BJ (cell line): ENCODE results near the gene NEK8. TPM values are rescaled to one million over a fixed set of nuclear protein-coding genes. Genes with fewer than 3 reads are reported as not detected.

Source experiments
- CTCF ChIA-PET: fragments of 350-600 bp; formaldehyde crosslinking; extraction: SDS; loops from one replicate; lab custom pipeline; 2021; ENCODE audit warnings: antibody characterized with exemption, inconsistent platforms; lab: Yijun Ruan, JAX
- POLR2A ChIA-PET: fragments of 300-600 bp; sonication (Branson Sonifier 250); formaldehyde crosslinking; extraction: SDS; loops from one replicate; lab custom pipeline; 2021; ENCODE audit warnings: antibody characterized with exemption; lab: Charles Lee
- DNase-seq: peaks from one replicate; pipeline ENCODE4 v3.0.0-alpha.2; 2011; ENCODE audit warnings: low read depth
- H3K27me3 ChIP-seq: 2 replicates; pipeline ENCODE4 v1.6.0; 2011; ENCODE audit warnings: low read length; ENCODE audit not compliant: control insufficient read depth, insufficient read depth
- H3K36me3 ChIP-seq: 2 replicates; pipeline ENCODE4 v1.5.1; 2011; ENCODE audit warnings: low read length; ENCODE audit not compliant: control insufficient read depth, insufficient read depth
- H3K4me3 ChIP-seq: 2 replicates; pipeline ENCODE4 v1.5.1; 2011; ENCODE audit warnings: low read depth, mild to moderate bottlenecking, control low read depth, low read length
- CTCF ChIP-seq: IDR thresholded peaks from 2 replicates; pipeline ENCODE4 v1.5.1; 2011; ENCODE audit warnings: low read depth, mild to moderate bottlenecking, control low read depth, inconsistent platforms, low read length, moderate library complexity; ENCODE audit not compliant: insufficient read depth
- polyA plus RNA-seq: library from polyadenylated mRNA; depleted of rRNA; stranded (reverse); fragments of >200 nt; gene quantifications from 2 replicates; pipeline ENCODE4 v1.2.3, GENCODE V29; 2011

NEK8 gene
- polyA plus RNA-seq, 1 experiment: 5.3 TPM

GRCh38 chr17:28747801-28748750 is 19.5 kb downstream of the NEK8 start:
- no peak for DNase-seq
- no peaks in the 10 kb centered on the region for H3K27me3 ChIP-seq
- ChIA-PET CTCF (interaction anchor here (0.6 to 18.7 kb wide), 6 partner anchors 14 to 206 kb away, joined by 3 to 416 read pairs (median 6); partner anchors contain the start of genes NEK8 and TLCD1), POLR2A (interaction anchor here (2.1 kb wide), 1 partner anchor 22 kb away, joined by 19 read pairs; the partner anchor contains the start of gene TLCD1)
- TF ChIP-seq CTCF: no peak
- peaks cover 36% of the 10 kb centered on the region for H3K36me3 ChIP-seq
- no peak overlapping the region for H3K4me3 ChIP-seq

- H3K27me3 ChIP-seq: no peaks in the 10 kb centered on the region
- ChIA-PET CTCF (interaction anchor here (0.7 to 18.7 kb wide), 11 partner anchors 13 to 205 kb away, joined by 3 to 416 read pairs (median 4); partner anchors contain the start of genes FAM222B, FLOT2, NEK8 and TLCD1), POLR2A (interaction anchor here (2.1 kb wide), 1 partner anchor 22 kb away, joined by 19 read pairs; the partner anchor contains the start of gene TLCD1)
- peaks cover 36% of the 10 kb centered on the region for H3K36me3 ChIP-seq
- H3K4me3 ChIP-seq: no peak overlapping the region
- TF ChIP-seq CTCF: no peak
- no peak for DNase-seq
Measured at GRCh38 chr17:28748852-28749515, 20.4 kb downstream of the NEK8 start.

GRCh38 chr17:28749516-28750177 is 21.1 kb downstream of the NEK8 start:
- TF ChIP-seq CTCF: no peak
- CTCF ChIA-PET: interaction anchor here (0.6 to 18.7 kb wide), 28 partner anchors 13 to 204 kb away, joined by 3 to 416 read pairs (median 4); partner anchors contain the start of genes FAM222B, FLOT2, NEK8 and TLCD1
- Histone ChIP-seq H3K27me3 (no peaks in the 10 kb centered on the region), H3K4me3 (no peak overlapping the region), H3K36me3 (peaks cover 36% of the 10 kb centered on the region)
- DNase-seq: no peak
- POLR2A ChIA-PET: interaction anchor here (0.6 to 2.1 kb wide), 3 partner anchors 23 to 103 kb away, joined by 3 to 19 read pairs (median 4); partner anchors contain the start of gene TLCD1

GRCh38 chr17:28750178-28751047 is 21.8 kb downstream of the NEK8 start:
- ChIA-PET CTCF (interaction anchor here (0.6 to 18.7 kb wide), 34 partner anchors 9 to 345 kb away, joined by 3 to 416 read pairs (median 3); partner anchors contain the start of genes FAM222B, FLOT2, NEK8 and TLCD1), POLR2A (interaction anchor here (0.6 to 2.1 kb wide), 3 partner anchors 24 to 103 kb away, joined by 3 to 19 read pairs (median 4); partner anchors contain the start of gene TLCD1)
- no peak for DNase-seq
- Histone ChIP-seq H3K4me3 (no peak overlapping the region), H3K36me3 (peaks cover 36% of the 10 kb centered on the region), H3K27me3 (no peaks in the 10 kb centered on the region)
- peak; percentile 100 for TF ChIP-seq CTCF
